Right ventricle myocardium inferior (tissue), 1 donor: ENCODE results near the gene DZIP1L. TPM values are rescaled to one million over a fixed set of nuclear protein-coding genes. Genes with fewer than 3 reads are reported as not detected.
"Not testable (repeated sequence)": the region's sequence is repeated elsewhere in the genome, so short reads cannot be mapped to it uniquely, and the experiment has no call there.

Experiments
- ATAC-seq: fragments of 200-7000 bp; cut with Tn5 transposase; one replicate; pipeline ENCODE4 v1.9.1; 2020; ENCODE audit warnings: mild to moderate bottlenecking, moderate library complexity
- DNase-seq: peaks from one replicate; pipeline ENCODE4 v3.0.0; 2021; ENCODE audit errors: missing footprints
- intact Hi-C: fragments of 100-400 bp; cut with DNase I; formaldehyde crosslinking; loops from one replicate; pipeline ENCODE4 v1.11.0; 2022
- long read RNA-seq: library from polyadenylated mRNA; unstranded; transcript quantifications from one replicate; pipeline ENCODE4 v2.0.0, GENCODE V29; 2021
- total RNA-seq: library from RNA; stranded (reverse); fragmentation: NEBNext Ultra II Directional; extraction: Animal tissue kit (Norgen Biotek cat#: 25700); gene quantifications from one replicate; pipeline ENCODE4 v1.2.1, GENCODE V29; 2021
- donor health status: DM: no; HTN: yes; CAD: no; lungs with severe emphysema.

Gene DZIP1L, protein sequence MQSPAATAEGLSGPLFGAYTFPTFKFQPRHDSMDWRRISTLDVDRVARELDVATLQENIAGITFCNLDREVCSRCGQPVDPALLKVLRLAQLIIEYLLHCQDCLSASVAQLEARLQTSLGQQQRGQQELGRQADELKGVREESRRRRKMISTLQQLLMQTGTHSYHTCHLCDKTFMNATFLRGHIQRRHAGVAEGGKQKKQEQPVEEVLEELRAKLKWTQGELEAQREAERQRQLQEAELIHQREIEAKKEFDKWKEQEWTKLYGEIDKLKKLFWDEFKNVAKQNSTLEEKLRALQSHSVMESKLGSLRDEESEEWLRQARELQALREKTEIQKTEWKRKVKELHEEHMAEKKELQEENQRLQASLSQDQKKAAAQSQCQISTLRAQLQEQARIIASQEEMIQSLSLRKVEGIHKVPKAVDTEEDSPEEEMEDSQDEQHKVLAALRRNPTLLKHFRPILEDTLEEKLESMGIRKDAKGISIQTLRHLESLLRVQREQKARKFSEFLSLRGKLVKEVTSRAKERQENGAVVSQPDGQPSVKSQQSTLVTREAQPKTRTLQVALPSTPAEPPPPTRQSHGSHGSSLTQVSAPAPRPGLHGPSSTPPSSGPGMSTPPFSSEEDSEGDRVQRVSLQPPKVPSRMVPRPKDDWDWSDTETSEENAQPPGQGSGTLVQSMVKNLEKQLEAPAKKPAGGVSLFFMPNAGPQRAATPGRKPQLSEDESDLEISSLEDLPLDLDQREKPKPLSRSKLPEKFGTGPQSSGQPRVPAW
- 3.8 TPM for total RNA-seq
- long read RNA-seq, partial matches to known transcripts = 2 of 3 reads
- long read RNA-seq, other reads (novel, unspliced or antisense) = 1 of 3 reads

DNA sequence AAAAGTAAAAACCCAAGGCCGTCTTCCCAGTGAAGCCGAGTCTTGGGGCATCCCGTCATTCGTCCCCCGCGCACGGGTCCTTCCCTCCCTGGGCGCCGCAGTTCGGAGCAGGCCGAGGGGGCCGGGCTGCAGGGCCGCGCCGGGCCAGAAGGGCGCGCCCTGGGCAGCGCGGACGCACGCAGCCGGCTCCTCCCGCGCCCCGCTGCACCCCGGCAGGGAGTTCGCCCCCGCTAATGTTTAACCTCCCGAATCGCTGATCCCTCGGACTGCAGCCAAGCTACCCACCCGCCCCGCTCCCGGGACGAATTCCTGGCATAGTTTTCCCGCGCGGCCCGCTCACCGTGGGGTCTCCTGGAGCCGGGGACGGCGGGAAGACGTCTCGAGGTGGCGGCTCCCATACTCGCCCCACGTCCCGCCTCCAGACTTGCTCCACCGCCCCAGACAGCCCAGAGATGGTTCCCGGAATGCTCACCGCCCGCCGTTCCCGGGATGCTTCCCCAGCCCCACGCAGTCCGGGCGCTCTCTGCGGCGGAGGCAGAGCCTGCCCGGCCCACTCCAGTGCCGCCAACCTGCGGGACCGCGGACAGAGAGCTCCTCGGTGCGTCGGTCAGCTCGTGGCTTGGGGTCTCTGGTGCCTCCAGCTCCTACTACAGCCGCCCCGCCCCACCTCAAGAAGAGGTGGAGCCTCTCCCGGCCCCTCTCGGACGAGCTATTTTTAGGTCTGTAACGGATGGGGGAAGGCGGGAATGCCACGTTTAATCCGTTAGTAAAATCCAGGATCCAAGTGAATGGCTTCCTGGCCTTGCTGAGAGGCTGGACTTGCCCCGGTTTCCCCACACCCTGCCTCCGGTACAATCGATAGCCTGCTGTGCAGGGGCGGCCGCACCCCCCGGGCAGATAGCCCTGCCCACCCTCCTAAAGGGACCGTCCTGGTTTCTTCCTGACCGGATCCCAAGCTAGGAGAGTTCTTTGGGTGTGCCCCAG, at the start of gene DZIP1L:
TSS of gene DZIP1L (minus strand) at position 621 of the 984 bp plus-strand sequence. CDS start 11,637 bp downstream, outside the sequence.
- ATAC-seq (peak; percentile 97), DNase-seq (peak; percentile 86)
- intact Hi-C loops = loop anchor here (5.0 kb wide), 1 partner anchor 72 kb away; the partner anchor contains the start of gene ARMC8

DNA sequence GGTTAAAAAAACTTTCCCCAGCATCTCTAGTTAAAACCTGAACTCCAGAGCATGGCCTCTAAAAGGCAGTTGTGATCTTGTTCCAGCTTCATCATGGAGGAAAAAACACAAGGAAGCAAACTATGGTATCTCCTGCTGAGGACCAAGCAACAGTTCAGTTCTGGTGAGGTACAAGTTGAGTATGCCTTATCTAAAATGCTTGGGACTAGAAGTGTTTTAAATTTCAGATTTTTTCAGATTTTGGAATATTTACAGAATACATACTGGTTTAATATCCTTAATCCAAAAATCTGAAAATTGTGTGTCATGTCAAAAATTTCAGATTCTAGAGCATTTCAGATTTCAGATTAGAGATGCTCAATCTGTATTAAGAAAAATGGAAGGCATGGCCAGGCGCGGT, 49.7 kb upstream of the DZIP1L start:
- no peak for DNase-seq
- intact Hi-C loops = no loop called here
- ATAC-seq = no peak

DNA sequence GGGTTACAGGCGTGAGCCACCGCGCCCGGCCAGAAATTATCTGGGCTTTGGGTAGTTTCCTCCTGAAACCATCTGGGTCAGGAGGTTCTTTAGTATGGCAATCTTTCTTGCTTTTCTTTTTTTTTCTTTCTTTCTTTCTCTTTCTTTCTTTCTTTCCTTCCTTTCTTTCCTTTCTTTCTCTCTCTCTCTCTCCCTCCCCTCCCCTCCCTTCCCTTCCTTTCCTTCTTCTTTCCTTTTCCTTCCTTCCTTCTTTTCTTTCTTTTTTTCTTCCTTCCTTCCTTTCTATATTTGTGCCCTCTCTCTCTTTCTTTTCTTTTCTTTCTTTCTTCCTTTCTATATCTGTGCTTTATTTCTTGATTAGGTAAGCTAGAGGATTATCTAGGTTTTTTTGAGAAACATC, 42.3 kb upstream of the DZIP1L start:
- intact Hi-C loops = no loop called here
- DNase-seq = no peak
- ATAC-seq = no peak

DNA sequence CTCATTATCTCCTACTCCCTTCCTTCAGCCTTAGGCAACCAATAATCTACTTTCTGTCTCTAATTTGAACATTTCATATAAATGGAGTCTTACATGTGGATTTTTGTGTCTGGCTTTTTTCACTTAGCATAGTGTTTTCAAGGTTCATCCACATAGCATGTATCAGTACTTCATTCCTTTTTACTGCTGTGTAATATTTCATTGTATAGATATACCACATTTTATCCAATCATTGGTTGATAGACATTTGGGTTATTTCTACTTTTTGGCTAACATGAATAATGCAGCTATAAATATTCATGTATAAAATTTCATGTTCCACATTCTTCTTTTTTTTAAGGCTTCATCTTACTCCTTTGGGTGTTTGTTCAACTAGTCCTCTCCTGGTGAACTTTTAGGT, 39.1 kb upstream of the DZIP1L start:
- no peak for ATAC-seq
- DNase-seq = no peak
- intact Hi-C loops = no loop called here

DNA sequence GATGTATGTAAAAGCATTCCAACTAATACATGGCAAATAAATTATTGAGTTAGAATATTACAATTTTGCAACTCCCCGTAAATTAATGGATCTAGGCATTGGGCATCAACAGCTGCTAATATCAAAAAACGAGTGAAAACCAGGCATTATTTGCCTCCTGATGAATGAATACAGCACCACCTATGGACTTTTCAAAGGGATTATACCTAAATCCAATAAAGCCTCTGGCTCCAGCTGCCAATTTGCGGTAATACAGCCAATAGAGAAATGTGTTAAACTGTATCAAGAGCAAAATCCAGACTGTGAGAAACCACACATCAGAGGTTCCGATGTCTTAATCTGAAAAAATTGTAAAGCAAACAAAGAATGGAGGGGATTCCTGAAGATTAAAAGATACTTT, 33.1 kb upstream of the DZIP1L start:
- intact Hi-C loops = no loop called here
- DNase-seq (no peak), ATAC-seq (no peak)

DNA sequence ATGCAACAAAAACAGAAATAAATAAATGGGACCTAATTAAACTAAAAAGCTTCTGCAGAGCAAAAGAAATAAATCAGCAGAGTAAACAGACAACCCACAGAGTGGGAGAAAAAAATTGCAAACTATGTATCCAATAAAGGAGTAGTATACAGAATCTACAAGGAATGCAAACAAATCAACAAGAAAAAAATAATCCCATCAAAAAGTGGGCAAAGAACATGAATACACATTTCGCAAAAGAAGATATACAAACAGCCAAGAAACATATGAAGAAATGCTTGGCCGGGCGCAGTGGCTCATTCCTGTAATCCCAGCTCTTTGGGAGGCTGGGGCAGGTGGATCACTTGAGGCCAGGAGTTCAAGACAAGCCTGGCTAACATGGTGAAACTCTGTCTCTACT, 26.8 kb upstream of the DZIP1L start:
- DNase-seq, intact Hi-C loops, ATAC-seq: not testable (repeated sequence)

DNA sequence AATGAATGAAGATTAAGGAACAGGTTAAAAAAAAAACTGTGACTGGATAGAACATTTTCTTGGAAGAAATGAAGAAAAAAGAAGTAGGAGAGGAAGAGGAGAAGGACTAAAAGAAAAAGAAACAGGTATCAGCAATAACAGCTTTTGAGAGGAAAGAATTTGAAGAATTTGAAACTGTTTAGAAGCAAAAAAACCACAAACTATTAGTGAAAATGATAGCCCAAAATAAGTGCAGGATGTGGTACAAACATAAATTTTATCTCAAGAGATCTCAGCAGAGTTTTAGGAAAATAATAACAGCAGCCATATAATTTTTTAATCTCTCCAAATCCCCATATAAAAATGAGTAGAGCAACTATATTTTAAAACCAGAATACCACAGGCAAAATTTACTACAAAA, 25.5 kb upstream of the DZIP1L start:
- DNase-seq = no peak
- ATAC-seq = no peak
- intact Hi-C loops = no loop called here

DNA sequence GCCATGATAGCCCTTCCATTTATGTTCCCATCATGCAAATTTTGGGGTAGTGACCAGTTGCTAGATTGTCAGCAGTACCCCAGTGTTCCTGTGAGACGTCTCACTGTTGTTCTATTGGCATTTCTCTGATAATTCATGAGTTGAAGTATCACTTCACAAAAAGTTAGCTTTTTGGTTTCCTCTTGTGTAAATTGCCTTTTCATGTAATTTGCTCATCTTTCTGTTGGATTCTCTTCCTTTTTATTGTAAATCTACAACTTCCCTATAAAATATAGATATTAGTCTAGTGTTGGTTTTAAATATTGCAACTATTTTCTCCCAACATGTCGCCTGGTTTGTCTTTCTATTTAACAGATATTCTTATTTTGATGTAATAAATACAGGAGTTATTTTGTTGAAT, 24.3 kb upstream of the DZIP1L start:
- DNase-seq = no peak
- intact Hi-C loops = no loop called here
- ATAC-seq = no peak

DNA sequence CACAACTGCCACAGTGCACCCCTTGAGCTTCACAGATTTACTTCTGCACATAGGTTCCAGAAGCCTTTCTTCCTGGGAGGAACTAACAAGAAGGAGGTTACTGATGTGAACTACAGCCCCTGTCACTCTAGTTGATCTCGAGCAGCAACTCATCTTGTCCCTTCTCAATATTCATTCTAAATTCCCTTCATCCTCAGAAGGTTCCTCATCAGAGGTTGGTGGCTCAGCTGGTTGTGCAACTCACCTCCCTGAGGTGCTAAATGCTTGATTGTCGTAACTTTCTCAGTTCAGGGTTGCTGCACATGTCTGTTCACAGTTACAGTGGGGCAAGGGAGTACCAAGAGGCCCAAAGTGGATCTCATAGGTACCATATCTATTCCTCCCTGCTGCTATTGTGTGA, 22.5 kb upstream of the DZIP1L start:
- no peak for ATAC-seq
- no peak for DNase-seq
- intact Hi-C loops = no loop called here

DNA sequence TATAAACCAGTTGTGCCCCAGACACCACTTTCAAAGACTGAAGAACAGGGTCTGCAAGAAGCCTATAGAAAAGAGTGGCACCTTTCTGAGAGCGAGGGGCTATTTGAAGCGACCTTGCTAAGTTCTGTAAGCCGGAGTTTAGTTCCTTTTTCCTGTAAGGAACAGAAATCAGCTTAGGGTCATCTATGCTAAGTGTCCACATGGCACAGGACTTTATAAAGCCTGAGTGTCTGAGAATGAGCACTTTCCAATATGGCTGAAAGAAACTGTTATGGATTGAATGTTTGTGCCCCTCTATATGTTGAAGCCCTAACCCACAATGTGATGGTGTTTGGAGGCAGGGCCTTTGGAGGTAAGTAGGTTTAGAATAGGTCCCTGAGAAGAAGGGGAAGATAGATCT, 20.8 kb upstream of the DZIP1L start:
- ATAC-seq (peak; percentile 40), DNase-seq (no peak)
- intact Hi-C loops = no loop called here

DNA sequence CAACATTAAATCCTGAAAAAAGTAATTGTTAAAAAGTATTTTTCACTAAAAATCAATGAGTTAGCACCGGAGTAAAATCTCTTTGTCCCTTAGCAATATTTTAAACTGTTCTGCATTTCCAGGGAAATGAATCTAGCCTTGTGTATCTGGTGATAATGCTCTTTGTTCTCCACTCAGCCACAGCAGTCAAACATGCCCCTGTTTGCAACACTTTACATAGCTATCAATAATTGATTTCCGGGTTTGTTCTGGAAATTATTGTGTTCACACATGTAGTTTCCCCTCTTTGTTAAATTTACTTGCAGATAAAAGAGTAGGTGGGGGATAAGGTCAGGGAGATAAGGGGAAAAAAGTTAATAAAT, 20.4 kb upstream of the DZIP1L start:
- DNase-seq (no peak), ATAC-seq (no peak)
- intact Hi-C loops = no loop called here

DNA sequence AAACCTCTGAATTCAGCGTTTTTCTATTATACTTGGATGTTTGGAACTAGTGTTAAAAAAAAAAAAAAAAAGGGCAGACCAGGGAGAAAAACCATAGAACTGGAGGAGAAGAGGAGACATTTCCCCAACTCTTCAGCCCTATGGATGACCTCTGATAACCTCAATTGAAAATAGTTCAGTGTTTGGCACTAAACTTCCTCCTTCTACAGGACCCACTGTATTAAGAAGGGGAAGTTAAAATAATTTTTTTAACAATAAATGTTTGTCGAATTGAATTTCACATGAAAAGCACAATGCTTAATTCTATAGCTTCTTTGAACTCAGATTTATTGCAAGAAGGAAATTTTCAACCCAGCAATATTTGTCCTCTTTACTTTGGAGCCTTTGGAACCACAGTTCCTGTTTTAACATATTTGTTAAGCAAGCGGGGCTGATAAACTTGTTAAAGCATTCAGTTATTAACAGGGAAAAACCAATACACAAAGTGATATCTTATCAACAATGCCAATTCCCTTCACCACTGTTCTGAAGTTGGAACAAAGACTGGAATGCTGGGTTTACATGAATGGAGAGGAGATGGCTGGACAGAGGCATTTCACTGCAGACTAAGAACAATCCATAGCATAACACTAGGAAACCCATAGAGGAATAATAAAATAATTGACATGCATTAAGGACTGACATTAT, 19.9 kb upstream of the DZIP1L start:
- ATAC-seq (no peak), DNase-seq (no peak)
- intact Hi-C loops = no loop called here

DNA sequence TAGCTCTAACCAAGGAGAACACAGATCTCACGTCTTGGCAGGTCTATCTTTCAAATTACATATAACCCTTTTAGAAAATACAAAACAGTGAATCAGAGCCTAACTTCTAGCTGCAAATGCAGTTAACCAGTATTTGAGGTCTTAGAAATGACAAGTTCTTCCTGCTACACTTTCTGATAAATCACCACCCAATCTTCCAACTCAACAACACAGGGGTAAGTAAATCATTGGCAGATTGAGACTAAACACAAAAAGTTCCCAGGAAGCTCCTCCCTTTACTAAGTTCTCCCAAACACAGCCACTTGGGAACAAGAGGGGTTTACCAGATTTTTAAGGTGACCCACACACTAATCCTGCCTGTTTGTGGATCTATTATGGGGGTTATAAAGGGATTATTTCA, 16.8 kb upstream of the DZIP1L start, which contains the start of gene A4GNT:
TSS of gene A4GNT (minus strand) at position 152 of the 400 bp plus-strand sequence. CDS start 1,134 bp downstream, outside the sequence.
- no peak for DNase-seq
- no peak for ATAC-seq
- intact Hi-C loops = no loop called here

DNA sequence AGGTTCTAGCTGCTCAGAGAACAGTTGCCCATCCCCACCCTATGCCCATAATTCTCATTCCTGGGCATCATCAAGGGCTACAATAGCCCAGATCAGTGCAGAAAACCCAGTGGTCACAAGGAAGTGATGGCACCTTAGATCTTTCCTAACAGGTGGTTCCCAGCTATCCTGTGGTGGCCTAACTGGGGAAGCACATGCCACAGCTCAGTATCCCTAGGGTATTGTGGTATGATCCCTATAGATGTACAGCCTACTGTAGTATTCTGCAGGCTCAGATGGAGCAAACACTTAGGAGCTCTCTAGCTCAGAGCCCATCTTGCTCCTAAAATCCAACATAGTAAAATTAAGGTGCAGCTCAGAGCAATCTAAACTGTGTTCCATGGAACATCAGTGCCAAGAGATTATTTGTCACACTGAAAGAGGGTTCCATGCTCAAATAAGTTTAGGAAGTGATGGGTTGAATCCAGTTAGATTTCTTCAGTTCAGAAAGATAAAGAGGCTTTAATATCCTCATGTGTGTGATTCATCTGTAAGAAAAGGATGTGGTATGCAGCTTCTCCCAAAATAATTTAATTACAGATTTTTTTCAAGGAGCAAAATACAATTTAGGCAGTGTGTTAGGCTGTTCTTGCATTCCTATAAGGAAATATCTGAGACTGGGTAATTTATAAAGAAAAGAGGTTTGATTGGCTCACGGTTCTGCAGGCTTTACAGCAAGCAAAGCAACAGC, 12.4 kb upstream of the DZIP1L start:
- DNase-seq = no peak
- ATAC-seq = no peak
- intact Hi-C loops = no loop called here

DNA sequence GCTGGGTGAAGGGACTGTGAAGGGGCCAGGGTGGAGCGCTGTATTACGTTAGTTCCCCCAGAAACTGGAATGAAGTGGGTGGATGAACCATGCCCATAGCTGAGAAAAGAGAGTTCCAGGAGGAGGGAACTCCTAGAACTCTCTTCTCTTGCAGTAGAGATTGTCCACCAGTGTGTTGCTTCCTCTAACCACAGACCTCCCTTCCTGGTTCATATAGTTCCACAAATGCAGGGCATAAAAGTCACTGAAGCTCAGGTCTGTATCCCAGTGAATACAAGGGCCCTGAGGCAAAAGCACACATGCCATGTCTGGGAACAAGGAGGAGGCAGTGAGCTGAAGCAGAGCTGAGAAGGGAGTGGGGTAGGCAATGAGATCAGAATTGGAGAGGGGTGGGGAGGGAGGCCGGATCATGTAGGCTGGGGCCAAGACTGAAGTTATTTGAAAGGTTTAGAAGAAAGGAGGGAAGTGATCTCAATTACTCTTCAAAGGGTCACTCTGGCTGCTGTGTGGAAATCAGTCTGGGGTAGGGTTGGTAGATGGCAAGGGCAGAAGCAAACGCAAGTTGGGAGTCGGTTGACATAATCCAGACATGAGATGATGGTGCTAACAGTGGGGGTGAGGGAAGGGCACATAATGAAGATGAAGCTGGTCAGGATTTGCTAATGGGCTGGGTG, 10.3 kb upstream of the DZIP1L start:
- intact Hi-C loops = no loop called here
- peak; percentile 51 for ATAC-seq
- DNase-seq = no peak

DNA sequence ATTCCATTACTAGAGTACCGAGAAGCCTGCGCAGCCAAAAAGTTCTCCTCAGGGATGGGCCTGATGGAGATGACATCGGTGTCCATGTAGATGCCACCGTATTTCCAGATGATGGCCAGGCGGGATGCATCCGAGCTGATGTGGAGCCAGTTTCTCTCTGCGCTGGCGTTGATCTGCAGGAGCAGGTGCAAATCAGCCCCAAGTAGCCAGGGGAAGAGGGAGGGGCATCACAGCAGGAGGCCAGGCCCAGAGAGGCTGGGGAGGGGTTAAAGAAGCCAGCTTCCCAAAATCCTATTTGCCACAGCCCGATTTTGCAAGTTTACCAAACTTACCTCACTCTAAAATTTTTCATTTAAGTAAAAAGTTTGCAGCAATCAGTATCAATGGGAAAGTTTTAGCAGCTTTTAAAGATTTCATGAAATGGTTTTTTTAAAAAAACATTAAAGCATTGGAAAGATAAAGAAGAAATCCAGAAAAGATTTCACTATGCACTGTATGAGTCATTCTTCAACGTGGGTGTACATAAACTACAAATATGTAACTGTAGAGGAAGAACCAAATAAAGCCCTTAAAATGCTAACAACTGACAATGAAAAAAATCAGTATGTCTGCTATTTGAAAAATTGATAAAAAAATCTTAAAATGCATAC, 9.4 kb upstream of the DZIP1L start:
- intact Hi-C loops = no loop called here
- no peak for ATAC-seq
- DNase-seq = no peak

DNA sequence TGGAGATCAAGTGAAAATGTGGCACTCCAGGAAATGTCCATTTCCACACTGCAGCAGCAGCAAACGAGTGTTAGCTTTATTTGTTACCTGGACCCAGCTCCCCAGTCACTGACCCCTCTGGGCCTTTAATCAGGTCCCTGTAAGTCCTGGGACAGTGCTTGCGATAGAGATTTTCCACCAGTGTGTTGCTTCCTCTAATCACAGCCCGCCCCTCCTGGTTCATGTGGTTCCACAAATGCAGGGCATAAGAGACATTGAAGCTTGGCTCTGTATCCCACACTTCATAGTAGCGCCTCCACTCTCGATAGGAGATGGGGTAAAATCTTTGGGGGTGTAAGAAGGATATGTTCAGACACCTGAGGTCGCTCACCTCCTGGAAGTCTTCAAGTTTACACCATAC, 8.8 kb upstream of the DZIP1L start:
- intact Hi-C loops = no loop called here
- ATAC-seq (no peak), DNase-seq (no peak)
